HG02798 (cell line): ENCODE results near the gene BRD1.
"Not testable (repeated sequence)": the region's sequence is repeated elsewhere in the genome, so short reads cannot be mapped to it uniquely, and the experiment has no call there.

Experiments used
- ATAC-seq: cut with Tn5 transposase; IDR thresholded peaks from one replicate; pipeline ENCODE4 v1.9.1; 2021; ENCODE audit warnings: mild to moderate bottlenecking; ENCODE audit not compliant: unreplicated experiment, poor library complexity

BRD1 gene

DNA sequence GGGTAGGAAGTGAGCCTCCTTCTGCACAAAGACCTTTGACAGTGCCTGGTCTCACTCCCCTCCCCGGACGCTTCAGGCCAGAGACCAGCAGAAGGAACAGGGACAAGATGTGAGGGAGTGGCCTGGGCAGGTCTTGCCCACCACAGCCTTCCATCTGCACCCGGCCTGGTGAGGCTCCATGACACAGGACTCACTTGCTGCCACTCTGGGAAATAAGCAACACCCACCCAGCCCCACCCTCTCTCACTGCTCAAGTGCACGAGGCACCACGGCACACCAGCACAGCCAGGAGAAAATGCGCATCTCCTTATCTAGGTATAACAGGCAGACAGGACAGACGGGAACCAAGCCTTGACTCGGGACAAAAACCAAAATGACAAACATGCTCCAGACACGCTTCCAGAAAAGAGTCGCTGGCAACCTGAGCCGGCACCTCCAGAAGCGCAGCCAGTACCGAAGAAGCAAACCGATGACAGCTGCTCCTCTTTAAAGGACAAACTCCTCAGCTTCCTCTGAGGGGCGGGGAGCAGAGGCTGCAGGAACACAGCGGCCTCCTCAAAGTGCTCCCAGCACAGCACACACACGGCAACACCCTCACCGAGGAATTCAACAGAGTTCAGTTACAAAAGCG, 41.7 kb downstream of the BRD1 start:
- ATAC-seq: no peak

DNA sequence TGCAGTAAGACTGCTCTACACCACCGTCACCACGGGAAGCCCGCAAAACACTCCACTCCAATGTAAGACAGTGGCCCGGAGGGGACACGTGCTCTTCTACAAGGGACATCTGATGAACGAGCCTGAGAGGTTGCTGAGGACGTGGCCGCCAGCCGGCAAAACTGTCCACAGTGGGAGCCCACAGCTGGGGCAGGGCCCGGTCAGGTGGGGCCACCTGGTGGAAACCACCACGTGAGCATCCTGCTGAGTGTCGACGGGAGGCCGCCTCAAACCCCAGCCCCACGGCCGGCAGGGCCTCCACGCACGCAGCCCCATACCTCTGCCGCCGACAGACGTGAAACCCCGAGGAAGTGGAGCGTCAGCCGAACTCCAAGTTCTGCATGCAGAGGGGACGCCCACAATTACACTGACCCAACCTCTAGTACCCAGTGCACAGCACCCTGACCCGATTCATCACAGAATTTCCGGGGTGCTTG, 42.6 kb downstream of the BRD1 start:
- no peak for ATAC-seq

DNA sequence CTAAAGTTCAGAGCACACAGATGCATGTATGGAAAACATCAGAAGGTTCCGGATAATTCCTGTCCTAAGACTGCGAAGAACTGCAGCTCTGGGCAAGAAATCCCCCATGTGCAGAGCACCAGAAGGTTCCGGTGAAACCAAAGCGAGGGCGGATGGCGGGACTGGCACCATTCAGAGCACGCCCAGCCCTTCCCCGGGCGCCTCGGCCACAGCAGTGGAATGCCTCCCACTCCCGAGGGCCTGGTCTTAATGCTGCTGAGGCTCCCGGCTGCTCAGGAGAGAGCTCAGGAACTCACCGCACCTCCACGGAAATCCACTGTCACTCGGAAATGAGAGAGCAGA, 43.1 kb downstream of the BRD1 start:
- ATAC-seq: no peak

DNA sequence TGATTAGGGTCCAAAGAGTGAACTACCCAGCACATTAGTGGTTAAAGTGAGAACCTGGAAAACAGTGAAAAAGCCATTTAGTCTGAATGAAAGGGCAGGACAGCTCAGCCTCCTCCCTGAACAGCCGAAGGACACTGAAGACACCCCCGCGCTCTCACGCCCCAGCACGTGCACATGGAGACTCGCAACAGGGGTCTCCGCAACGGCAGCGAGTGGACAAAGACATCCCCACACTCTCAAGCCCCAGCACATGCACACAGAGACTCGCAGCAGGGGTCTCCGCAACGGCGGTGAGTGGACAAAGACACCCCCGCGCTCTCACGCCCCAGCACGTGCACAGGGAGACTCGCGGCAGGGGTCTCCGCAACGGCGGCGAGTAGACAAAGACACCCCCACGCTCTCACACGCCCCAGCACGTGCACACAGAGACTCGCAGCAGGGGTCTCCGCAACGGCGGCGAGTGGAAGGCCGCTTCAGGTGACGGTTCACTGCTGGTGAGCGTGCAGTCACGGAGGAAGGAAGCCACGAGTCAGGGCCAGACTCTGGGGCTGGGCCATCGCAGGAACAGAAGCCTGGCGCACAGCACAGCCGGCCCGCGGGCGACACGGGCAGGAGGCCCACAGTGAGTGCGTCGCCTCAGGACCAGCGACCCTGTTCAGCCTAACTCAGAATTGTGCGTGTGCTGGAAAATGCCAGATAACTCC, 43.6 kb downstream of the BRD1 start:
- no peak for ATAC-seq

DNA sequence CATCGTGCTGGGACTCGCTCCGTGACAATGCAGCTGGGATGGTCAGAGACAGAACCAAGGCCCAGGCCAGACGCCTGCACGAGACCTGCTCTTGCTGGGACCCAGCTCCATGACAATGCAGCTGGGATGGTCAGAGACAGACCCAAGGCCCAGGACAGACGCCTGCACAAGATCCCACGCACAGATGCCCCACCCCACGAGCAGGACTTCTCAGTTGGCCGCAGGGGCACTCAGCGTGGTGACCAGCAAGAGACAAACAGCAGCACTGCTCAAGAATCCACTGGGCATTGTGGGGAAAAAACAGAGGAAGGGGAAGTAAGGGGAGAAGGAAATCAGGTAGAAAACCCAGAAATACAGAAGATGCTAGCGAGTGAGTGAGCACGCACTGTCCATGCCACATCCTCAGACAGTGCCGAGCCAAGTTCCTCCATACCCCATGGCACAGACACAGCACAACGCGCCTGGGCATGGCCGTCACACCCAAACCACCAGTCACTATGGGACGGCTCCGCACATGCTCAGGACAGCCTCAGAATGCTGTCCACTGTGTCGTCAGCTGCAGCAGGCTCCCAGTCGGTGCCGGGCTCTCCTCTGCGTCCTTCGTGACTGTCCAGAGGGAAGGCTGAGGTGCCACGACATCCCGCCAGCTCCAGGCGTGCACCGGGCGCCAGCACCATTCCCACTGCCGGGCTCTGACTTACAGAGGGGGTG, 44.5 kb downstream of the BRD1 start:
- no peak for ATAC-seq

DNA sequence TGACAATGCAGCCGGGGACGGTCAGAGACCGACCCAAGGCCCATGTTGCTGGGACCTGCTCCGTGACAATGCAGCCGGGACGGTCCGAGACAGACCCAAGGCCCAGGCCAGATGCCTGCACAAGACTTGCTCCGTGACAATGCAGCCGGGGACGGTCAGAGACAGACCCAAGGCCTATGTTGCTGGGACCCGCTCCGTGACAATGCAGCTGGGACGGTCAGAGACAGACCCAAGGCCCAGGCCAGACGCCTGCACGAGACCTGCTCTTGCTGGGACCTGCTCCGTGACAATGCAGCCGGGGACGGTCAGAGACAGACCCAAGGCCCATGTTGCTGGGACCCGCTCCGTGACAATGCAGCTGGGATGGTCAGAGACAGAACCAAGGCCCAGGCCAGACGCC, 45.8 kb downstream of the BRD1 start:
- not testable (repeated sequence) for ATAC-seq

DNA sequence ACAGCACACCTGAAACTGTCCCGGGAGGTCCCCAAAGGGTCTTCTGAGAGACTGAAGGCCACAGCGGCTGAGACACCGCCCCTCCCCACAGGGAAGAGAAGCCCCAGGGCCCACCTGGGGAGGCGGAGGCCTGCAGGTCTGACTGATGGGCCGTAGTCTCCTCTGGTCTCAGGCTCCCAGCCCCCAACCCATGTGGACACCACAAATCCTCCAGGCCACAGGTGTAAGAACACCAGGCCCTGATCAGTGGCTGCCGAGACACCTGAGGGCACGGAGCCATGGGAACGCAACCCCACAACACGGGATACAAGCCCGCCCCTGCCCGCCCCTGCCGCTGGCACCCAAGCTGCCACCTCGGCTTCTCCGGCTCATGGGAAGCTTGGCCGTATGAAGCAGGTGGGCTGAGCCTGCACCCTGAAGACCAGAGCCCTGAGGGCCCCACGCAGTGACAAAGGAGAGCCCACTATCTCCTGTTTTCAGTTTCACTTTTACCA, 46.3 kb downstream of the BRD1 start:
- no peak for ATAC-seq

DNA sequence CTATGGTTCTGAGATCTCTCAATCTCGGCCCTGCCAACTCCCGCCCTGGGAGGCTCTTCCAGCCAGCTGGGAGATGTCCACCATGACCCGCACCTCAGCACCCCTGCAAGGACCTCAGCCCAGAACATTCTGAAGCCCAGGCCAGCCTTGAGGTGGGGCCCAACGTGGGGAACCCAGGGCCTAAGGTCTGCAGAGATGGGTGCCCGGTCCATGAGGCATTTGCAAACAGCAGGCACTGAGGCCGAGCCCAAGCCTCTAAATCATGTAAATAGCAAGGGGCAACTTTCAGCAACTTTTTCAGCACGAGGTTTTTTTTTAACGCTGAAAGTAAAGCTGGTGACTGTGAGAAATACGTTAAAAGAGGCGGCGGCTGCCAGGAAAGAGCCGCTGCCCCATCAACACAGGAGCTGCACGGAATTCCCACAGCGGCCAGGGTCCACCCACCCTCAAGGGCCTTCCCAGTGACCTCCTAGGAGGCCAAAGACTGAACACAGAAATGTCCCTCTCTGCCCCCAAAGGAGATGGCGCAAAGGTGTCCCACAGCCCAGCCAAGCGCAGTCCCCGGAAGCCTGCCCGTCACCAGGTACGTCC, 46.9 kb downstream of the BRD1 start:
- ATAC-seq: no peak

DNA sequence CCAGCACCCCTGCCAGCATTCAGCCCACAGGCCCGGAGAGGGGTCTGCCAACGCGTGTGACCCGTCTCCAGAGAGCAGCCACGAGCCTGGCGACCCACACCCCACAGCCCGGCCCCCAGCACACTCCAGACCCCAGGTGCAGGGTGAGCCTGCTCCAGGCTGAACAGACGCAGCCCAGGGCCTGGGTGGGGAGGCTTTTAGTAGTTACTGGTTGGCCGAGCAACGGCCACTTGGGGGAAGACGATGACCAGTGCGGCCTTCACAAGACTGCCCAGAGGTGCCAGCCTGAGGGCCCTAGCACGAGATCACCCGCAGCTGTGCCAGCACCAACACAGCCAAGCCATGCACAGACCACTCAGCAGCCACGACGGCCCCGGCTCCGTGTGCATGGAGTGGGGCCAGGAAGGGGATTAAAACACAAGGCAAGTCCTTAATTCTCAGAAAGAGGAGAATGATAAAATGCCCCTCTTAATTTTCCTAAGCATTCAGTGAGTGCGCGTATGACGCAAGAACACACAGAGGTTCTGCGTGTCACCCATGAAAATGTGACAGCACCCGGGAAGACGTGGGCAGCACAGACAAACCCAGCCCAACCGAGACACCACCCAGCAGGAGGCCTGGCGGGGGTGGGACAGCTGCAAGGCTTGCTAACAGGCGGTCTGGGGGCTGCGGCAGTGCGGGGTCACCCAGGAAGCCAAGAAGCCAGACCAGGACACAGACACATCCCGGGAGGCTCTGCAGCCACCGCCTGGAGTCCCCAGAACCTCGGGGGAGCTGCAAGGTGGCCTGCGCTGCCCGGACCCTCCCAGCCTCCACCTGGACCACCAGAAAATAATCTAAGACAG, 47.6 kb downstream of the BRD1 start:
- no peak for ATAC-seq

DNA sequence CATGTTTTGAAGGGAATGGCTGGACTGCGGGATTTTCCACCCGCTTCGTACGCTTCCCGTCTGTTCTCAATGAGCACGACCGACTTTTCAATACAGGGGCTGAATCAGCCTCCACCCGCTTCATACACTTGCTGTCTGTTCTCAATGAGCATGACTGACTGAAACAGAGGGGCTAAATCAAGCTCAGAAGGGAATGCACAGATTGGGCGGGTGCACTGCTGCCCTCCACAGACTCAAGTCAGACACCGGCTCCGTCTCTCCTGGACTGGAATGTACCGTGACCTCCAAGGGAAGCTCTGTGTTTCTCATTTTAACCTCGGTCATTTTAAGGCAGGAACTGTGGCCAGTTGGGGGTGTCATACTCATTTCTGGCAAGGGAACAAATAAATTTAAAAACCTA, 48.5 kb downstream of the BRD1 start:
- ATAC-seq: no peak

DNA sequence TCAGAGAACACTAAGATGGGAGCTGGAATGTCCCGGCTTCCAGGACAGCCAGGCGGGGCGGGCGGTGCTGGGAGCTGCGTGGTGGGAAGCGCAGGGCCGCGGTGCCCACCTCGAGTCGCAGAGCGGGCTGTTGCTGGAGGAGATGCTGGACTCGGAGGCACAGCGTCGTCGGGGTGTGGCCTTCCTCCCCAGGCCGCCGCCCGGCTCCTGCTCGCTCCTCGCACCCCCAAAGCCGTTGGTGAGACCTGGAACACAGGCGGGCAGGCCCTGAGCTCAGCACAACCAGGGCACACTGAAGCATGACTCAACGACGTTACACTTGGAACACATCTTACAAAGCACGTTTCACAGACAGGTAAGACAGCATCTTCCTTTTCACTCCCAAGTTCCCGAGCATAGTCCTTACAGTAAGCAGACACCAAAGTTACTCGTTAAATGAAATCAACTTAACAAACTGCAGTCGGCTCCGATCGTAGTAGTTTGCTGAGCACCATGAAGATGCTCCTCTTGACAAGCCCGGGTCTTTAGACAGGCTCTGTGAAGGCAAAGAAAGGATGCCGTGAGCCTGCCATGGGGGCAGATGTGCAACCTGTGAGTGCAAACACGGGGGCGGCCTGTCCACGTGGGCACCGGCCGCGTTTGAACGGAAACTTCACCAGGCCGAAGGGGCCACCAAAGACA, 50.0 kb downstream of the BRD1 start:
- ATAC-seq: no peak

DNA sequence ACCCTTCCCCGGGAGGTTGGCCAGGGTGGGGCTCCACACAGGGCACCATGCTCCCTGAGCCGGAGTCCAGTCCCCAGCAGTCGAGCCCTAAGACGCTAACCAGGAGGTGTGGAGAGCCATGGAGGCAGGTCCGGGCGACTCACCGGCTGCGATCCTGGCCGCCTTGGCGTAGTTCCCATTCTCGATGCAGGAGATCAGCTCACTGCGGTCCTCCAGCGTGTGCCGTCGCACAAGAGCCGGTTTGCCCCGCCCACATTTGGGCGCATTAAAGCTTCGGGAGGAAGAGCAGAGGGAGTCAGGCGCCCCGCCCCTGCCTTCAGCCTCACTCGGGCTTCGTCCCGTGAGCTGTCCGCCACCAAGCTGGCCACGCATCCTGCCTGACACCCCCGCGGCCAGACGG, 50.8 kb downstream of the BRD1 start:
- no peak for ATAC-seq

DNA sequence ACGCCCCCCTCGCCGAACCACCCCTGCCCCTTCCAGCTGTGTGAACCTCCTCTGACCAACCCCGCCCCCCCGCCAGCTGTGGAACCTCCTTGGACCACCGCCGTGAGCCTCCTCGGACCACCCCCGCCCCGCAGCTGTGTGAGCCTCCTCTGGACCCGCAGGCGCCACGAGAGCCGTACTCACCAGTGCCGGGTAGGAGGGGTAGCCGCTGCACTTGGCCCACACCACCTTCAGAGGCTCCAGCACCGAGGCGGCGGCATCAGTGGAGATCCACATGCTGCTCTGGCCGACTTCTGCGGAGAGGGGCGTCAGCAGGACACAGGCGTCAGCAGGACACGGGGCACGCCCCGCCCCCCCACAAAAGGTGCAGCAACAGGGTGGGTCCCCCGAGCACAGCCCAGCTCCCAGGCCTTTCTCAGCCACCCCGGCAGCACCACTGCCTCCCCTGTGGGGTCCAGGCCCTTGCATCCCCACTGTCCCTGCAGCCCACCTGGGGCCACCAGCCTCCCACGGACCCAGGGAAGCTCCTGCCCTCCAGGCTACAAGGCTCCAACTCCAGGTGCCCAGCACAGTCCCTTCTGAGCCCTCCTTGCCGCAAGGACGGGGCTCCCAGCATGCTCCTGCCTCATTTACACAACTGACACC, 51.7 kb downstream of the BRD1 start:
- no peak for ATAC-seq

DNA sequence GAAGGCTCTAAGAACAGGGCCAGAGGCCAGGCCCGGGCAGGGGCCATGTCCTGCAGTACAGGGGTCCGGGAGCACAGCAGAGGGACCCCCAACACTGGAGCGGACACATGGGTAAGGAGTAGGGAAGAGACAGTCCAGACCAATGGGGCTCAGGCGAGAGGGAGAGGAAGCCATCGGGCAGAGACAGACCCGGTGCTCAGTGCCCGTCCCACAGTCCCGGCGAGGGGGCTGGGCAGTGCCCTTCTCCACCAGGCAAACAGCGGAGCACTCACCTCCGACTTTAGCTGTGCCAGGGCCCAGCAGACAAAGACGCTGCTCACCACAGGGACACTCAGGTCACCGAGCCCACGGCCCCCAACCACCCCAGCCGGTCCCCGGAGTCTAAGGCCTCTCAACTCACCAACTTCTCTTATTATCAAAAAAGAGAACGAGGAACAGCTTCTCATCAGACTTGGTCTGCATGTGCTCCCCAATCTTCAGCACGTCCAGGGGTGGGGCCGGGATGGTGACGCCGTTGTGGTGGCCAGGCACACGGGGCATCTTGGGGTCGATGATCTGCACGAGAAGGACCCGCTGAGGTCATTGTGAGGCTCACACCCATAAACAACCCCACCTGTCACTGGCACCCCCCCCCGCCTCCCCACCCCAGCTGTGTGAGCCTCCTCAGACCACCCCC, 52.3 kb downstream of the BRD1 start:
- no peak for ATAC-seq

DNA sequence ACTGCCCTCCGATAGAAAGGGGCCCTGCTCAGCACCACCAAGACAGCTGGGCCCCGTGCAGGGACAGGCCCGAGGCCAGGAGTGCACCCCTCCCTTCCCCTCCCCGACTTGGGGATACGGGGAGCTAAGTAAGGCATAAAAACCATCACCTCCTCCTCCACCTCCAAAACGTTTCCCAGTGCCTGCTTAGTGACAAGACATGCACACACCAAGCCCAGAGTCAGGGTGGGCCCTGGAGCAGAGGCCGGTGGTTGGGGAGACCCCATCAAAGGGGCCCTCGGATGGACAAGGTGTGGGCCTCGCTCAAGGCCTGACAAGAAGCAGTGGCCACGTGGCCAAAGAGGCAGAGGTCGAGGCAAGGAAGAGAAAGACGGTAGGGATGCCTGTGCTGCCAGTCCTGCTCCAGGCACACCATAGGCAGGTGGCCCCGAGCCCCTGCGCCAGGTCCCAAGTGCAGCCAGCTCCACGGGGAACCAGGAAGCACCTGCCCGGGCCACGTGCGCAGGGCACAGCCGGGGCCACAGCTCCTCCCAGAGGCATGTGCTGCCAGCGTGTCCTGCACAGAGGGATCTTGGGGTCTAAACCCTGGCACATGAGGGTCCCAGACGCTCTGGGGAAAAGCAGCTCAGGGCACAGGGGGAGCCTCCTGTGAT, 53.0 kb downstream of the BRD1 start:
- ATAC-seq: no peak

DNA sequence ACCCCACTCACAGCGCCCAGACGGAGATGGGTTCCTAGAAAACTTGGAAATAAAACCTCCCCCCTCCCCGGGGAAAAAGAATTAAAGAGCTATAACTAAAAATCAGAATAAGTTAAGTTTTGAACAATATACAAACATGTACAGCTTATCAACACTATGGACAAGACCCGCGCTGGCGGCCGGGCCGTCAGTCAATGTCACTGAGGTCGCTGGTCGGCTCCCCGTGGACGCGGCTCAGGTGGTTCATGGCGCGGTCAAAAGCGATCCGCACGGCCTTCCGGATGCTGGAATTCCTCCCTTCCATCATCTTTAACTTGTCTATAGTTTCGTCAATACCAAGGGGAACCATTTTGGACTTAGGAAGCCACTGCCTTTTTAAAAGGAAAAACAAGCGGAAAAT, 53.6 kb downstream of the BRD1 start:
- no peak for ATAC-seq

DNA sequence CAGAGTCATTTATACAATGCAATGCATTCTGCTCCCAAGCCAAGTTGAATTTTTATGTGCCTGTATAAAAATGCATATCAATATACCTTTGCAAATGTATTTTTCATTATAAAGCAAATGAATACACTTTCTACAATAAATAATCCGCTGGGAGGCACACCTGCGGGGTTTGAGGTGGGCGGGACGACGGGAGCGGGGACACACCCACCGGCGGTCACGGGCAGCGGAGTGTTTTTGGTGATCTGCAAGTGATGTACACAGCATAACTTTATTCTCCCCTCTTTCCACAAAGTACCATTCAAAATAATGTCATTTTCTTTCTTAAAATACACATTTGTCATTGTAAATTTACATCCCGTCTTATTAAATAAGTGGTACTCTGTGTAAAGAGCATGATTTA, 54.1 kb downstream of the BRD1 start:
- no peak for ATAC-seq

DNA sequence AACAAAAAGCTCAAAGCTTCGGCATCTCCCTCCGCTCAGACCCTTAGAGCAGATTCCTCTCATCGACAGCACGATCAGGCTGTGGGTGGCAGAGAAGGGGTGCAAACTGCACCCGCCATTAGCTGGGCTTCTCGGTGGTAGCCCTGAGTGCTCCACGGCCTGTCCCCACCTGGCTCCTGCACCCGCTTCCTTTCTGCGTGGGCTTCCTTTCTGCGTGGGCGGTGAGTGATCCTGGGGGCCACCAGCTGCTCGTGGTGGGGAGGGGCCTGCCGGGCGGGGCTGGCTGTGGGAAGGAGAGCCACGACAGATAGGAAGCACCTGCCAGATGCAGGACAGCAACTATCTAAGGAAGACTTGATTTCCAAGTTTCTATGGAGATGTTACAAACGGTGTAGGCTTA, 55.0 kb downstream of the BRD1 start:
- ATAC-seq: no peak
